ENCODE data around the gene SHCBP1L. TPM values are rescaled to one million over a fixed set of nuclear protein-coding genes. Genes with fewer than 3 reads are reported as not detected.

The SHCBP1L gene
- total RNA-seq, 1 donor from 2014 or later, result not detected

DNA sequence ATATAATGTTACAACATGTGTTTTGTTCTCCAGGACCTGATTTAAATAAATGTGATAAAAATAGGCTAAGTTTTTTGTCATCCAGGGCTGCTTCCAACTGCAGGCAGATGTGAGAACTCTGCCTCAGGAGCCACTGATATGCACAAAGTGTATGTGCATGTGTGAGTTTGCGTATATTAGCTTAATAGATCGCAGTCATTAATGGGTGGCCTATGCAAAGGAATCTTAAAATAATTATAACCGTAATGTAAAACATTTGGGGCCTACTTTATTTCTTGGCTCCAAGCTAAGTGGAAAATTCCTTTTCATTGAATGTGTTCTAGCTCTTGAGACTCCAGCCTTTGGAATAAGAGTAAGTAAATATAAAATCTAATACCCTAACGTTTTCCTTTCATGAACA is 97.1 kb downstream of the SHCBP1L start:
- DNase-seq (ENCODE audit: low spot score), result no peak
- intact Hi-C loops (cut with DNase I), result no loop called here

DNA sequence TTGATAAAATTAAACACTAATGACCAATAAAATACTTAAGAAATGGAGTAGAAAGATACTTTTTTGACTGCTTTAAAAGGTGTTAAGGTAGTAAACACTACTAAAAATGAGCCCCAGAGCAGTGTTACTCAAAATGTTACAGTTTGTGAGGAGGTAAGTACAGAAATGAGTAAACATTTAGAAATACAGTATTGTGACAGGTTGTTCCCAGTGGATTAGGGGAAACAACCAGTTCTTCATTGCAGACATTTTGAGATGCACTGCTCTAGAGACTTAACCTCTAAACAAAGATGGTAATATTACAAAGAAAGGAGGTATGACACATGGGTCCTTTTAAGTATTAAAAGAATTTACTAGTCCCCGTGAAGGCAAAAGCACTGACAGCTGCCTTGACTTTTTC is 101.1 kb downstream of the SHCBP1L start:
- intact Hi-C loops (cut with DNase I), result no loop called here
- DNase-seq (ENCODE audit: low spot score), result no peak

DNA sequence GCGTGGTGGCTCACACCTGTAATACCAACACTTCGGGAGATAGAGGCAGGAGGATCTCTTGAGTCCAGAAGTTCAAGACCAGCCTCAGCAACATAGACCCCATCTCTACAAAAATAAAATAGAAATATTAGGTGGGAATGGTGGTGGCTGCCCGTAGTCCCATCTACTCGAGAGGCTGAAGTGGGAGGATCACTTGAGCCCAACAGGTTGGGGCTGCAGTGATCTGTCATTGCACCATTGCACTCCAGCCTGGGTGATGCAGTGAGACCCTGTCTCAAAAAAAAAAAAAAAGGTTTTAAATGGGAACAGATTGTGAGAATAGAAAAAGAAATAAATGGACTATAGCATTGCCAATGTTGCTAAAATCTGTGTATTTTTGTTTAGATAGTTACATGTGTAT is 102.6 kb downstream of the SHCBP1L start:
- intact Hi-C loops (cut with DNase I), result no loop called here
- DNase-seq (ENCODE audit: low spot score), result no peak

Other genes starting within 250 kb of the SHCBP1L start
- gene NPL, start 163.4 kb downstream of the SHCBP1L start, total RNA-seq, result 6.1 TPM
- gene DHX9, start 113.8 kb downstream of the SHCBP1L start, total RNA-seq, result 54.3 TPM
- 104 TPM for gene LAMC1, start 70.3 kb upstream of the SHCBP1L start, total RNA-seq
- gene LAMC2, start 233.1 kb upstream of the SHCBP1L start, total RNA-seq, result 0.40 TPM

All from cardiac septum (tissue), 1 donor.